GM18519 (cell line): ENCODE results near the gene TYW5.

Experiments used
- ATAC-seq: cut with Tn5 transposase; IDR thresholded peaks from one replicate; pipeline ENCODE4 v1.9.1; 2021; ENCODE audit warnings: mild to moderate bottlenecking, moderate library complexity; ENCODE audit not compliant: unreplicated experiment, low FRiP score

TYW5 gene

GRCh38 chr2:199975273-199975895, 20.1 kb upstream of the TYW5 start:
- ATAC-seq: no peak

GRCh38 chr2:199973703-199974102, 18.4 kb upstream of the TYW5 start:
- no peak for ATAC-seq

DNA sequence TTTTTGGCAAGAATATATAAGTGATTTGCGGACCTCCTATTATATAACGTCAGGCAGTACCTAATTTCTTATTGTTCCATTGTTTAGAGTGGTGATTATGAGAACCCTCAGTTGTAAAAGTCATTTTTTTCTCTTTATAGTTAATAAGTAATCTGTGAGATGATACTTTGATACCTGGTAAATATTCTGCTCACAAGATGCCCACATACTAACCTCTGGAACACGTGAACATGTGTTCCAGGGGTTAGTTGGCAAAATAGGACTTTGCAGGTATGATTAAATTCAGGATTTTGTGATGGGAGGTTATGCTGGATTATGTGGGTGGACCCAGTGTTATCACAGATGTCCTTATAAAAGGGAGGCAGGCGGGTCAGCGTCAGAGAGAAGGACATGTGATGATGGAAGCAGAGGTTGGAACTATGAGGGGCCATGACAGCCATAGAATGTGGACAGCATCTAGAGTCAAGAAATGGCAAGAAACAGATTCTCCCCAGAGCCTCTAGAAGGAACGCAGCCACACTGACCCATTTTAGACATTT, 16.9 kb upstream of the TYW5 start:
- ATAC-seq: no peak

- no peak for ATAC-seq
These were observed 12.8 kb upstream of the TYW5 start for GRCh38 chr2:199968126-199968525.

DNA sequence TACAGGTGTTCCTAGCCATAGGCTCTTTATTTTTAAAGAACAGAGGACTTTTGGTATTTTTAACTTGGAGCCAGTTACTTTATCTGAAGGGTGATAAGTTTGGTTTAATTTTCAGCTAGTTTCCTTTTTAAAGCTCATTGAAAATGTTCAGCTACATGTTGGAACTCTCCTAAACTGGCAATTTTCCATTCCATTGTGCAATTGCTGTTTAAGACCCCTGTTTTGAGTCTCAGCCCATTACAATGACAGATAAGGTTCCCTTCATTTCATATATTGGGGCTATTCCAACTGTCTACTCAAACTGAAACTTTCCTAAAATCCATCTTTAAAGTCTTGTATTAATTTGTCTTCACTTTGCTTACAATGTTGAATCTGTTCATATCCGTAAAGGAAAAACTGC, 11.7 kb upstream of the TYW5 start:
- no peak for ATAC-seq

DNA sequence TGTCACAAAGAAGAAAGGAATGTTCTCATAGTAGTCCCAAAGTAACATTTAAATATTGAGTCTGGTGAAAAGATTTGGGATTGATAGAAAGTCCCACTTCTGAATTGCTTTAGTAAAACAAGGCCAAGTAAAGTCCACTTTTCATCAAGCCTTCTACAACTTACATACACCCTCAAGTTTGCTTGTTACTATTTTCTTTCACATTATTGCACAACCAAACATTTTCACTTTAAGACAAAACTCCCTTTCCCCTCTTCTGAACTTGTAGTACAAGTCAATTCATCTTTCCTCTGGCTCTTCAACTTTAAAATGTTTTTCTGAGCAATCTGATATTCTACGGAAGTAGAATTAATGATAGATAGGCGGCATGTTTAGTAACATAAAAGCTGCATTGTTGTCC, 11.1 kb upstream of the TYW5 start:
- ATAC-seq: no peak

DNA sequence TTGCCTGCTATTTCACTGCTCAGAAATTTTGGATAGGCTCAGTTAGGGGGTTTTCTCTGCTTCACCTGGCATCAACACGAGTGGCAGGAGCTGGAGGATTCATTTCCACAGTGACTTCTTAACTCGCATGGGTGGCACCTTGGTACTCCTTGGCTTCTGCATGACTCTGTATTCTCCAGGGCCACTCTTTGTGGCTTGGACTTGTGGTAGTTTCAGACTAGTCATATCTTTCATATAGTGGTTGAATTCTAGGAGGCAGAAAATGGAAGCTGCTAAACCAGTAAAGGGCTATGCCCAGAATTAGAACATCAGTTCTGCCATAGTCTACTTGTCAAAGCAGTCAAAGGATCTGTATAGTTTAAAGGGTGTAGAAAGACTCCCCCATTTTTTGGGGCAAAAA, 6.9 kb upstream of the TYW5 start:
- ATAC-seq: no peak

DNA sequence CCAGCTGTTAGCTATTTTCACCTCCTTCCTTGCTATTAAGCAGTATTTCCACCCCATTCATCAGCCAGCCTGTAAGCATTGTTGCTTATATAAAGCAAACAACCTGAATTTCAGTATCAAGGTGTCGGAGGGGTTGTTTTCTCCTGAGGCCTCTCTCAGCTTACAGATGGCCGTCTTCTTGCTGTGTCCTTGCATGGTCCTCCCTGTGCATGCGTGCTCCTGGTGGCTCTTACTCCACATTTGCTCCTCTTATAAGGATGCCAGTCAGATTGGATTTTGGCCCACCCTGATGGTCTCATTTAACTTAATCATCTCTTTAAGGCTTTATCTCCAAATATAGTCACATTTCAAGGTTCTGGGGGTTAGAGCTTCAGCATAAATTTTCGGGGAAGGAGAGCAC, 2.7 kb upstream of the TYW5 start:
- no peak for ATAC-seq

- ATAC-seq: no peak
These were observed 730 bp upstream of the TYW5 start for GRCh38 chr2:199956062-199956380.

GRCh38 chr2:199955007-199955338, 318 bp downstream of the TYW5 start:
- no peak for ATAC-seq

DNA sequence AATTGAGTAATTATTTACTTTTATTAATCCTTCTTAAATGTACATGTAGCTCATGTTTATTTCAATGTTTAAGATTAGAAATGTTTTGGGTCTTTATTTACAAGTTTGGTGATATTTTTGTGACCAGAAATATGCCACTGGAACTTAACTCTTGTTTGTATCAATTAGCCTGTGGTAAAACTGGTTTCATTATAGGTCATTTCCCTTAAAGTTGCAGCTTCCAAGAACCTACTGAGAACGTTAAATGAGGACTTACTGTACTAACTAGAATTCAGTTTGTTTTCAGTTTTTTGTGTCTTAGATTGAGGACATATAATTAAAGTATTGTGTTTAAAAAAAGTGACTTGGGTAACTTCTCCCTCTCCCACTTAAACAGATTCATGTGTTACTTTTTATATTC, 4.3 kb downstream of the TYW5 start:
- no peak for ATAC-seq

DNA sequence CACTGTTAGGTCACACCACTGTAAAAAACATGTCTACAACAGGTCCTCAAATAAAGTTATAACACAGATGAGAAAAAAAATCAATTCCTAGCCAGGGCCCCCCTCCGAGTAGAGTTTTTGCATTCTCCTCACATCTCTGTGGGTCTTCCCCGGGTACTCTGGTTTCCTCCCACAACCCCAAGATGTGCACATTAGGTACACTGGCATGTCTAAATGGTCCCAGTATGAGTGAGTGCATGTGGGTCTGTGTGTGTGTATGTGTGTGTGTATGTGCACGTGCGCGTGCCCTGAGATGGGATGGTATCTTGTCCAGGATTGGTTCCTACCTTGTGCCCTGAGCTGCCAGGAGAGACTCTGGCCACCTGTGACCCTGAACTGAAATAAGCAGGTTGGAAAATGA, 4.9 kb downstream of the TYW5 start:
- no peak for ATAC-seq

GRCh38 chr2:199946836-199947235, 8.5 kb downstream of the TYW5 start:
- ATAC-seq: no peak

DNA sequence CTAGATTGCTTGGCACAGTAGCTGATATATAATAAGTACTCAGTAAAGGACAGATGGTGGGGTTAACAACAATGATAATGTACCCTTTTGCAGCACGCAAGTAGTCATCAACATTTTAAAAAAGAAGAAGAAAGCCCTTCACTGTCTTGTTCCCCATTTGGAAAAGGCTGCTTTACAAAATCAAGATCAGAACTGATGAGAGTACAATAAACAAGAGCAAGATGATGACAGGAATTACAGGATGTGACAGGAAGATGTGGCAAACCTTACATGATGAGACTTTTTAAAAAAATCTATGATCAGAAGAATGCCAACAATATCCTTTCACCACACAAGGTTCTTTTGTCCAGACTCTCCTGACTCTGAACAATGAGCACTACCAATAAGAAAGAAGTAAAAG, 9.1 kb downstream of the TYW5 start:
- ATAC-seq: no peak

- no peak for ATAC-seq
These were observed 11.9 kb downstream of the TYW5 start for GRCh38 chr2:199943373-199943772.

- peak; percentile 48 for ATAC-seq
These were observed 14.9 kb downstream of the TYW5 start for GRCh38 chr2:199940373-199940772.

GRCh38 chr2:199936554-199936953, 18.7 kb downstream of the TYW5 start:
- ATAC-seq: no peak

DNA sequence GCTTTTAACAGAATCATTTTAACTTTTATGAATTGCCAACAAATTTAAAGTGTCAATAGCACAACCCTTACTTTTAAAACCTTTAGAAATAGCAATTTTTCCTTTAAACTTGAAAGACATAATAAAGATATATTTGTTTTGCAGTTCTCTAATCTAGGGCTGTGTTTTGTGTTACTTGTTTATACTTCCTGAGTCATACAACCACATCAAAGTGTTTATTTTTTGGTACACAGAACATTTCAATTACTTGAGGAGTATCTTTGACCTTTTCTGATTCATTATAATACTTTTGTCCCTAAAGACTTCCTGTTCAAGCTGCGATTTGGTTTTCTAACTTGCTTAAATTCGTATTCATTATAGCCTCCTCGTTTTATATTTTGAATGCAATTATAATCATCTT, 21.8 kb downstream of the TYW5 start:
- no peak for ATAC-seq

DNA sequence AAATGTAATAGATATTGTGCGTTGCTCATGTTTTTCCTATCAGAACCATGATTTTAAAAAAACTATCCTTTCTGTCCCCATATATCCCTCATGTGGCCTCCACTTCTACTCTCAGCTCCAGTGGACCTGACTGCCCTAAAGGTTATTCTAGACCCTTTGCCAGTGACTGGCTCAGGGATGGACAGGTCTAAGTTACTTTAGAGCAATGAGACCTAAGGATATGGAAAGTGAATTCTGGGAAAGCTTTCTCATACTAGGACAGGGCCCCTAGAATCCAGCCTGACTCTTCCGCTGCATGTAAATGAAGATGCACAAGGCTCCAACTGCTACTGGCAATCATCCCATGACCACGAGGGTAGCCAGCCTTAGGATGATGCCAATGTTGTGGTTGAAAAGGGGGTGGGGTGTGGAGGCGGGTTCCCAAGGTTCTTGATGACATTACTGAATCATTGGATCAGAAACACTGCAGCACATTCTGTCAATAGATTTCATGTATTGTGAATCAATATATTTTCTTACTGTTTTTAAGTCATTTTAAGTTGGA, 22.9 kb downstream of the TYW5 start:
- ATAC-seq: no peak

GRCh38 chr2:199929262-199929661, 26.0 kb downstream of the TYW5 start:
- ATAC-seq: no peak

DNA sequence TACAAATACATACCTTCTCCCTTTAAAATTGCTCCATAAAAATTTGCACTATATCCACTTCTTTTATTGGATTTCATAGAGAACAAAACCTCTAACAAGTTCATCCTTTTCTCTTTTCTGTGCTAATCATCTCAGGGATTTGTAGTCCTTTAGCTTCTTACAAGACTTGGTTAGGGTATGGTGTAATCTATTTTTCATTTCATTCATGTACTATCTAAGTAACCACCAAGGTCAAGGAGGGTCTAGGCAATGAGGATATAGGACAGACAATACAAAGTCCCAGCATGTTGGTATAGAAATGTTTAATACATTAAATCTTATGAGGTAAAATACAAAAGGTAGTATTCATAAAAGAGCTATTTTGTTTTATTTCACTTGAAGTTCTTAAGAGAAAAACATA, 26.7 kb downstream of the TYW5 start:
- ATAC-seq: no peak

DNA sequence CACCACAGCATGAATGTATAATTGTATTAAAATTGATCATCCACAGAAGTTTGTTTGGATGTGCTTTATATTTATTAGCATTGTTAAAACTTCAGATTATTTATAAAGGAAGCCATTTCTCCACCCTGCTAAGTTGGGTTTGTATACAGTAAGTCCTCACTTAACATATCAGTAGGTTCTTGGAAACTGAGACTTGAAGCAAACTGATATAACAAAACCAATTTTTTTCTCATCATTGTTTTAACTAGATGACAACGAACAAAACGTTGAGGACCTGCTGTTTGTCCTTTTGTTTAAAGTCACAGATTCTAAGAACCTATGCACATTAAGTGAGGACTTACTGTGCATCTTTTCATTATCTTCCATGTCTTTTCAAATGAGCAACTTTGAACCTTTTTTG, 27.1 kb downstream of the TYW5 start:
- no peak for ATAC-seq

DNA sequence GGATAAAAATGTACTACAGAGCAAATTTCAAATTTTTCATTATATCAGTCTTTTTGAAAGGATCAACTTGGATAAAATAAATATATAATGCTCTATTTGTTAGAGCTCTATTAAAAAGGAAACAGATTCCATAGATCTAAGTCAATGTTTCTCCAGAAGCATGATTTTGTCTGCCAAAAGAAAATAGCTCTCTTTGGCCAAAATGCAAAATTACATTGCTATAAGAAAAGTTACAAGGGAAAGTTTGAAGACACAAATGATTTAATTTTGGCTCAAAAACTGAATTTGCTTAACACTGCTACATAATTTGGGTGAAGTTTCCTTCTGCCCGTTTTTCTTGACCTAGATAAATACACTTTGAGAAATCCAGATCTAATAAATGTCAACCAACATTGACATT, 28.5 kb downstream of the TYW5 start:
- no peak for ATAC-seq
